HG03159 (cell line): ENCODE measurements around the gene CXCL3.
A peak's percentile ranks its signal among the peaks of the same experiment; 100 is the strongest.

Source experiments
- ATAC-seq: cut with Tn5 transposase; IDR thresholded peaks from one replicate; pipeline ENCODE4 v1.9.1; 2021; ENCODE audit warnings: mild to moderate bottlenecking, moderate library complexity; ENCODE audit not compliant: unreplicated experiment

Gene CXCL3

GRCh38 chr4:74016068-74016467 lies 22.4 kb downstream of the CXCL3 start:
- ATAC-seq: no peak

- ATAC-seq: no peak
These were observed 23.2 kb downstream of the CXCL3 start for GRCh38 chr4:74015126-74015780.

GRCh38 chr4:74014332-74014731 lies 24.2 kb downstream of the CXCL3 start:
- ATAC-seq: no peak

- ATAC-seq: no peak
These were observed 25.2 kb downstream of the CXCL3 start for GRCh38 chr4:74013264-74013663.

GRCh38 chr4:74012130-74012529 lies 26.4 kb downstream of the CXCL3 start:
- ATAC-seq: no peak

- no peak for ATAC-seq
These were observed 29.2 kb downstream of the CXCL3 start for GRCh38 chr4:74009307-74009706.

GRCh38 chr4:74006009-74006476 lies 32.4 kb downstream of the CXCL3 start:
- peak; percentile 54 for ATAC-seq

- ATAC-seq: no peak
These were observed 33.0 kb downstream of the CXCL3 start for GRCh38 chr4:74005528-74005927.

GRCh38 chr4:74004668-74005067 lies 33.8 kb downstream of the CXCL3 start:
- no peak for ATAC-seq

- ATAC-seq: no peak
These were observed 38.2 kb downstream of the CXCL3 start for GRCh38 chr4:74000301-74000700.

- ATAC-seq: no peak
These were observed 40.2 kb downstream of the CXCL3 start, which contains the start of gene CXCL5 for GRCh38 chr4:73998040-73999011. Gene CXCL5, minus strand, starts transcription at chr4:73998677. Its CDS starts 96 bp downstream, at chr4:73998581.

GRCh38 chr4:73992050-73992449 lies 46.4 kb downstream of the CXCL3 start:
- no peak for ATAC-seq

- no peak for ATAC-seq
These were observed 46.8 kb downstream of the CXCL3 start for GRCh38 chr4:73991742-73992000.

- no peak for ATAC-seq
These were observed 47.3 kb downstream of the CXCL3 start for GRCh38 chr4:73990988-73991741.

- no peak for ATAC-seq
These were observed 48.6 kb downstream of the CXCL3 start for GRCh38 chr4:73989928-73990327.

- ATAC-seq: no peak
These were observed 49.5 kb downstream of the CXCL3 start for GRCh38 chr4:73989031-73989430.

- ATAC-seq: no peak
These were observed 50.4 kb downstream of the CXCL3 start, which contains the start of gene PPBP for GRCh38 chr4:73988061-73988460. Gene PPBP, minus strand, starts transcription at chr4:73988190. Its CDS starts 87 bp downstream, at chr4:73988103.
